ENCODE measurements around the gene FBXW10.
A peak's percentile ranks its signal among the peaks of the same experiment; 100 is the strongest.
"Not testable (repeated sequence)": the region's sequence is repeated elsewhere in the genome, so short reads cannot be mapped to it uniquely, and the experiment has no call there.

Gene FBXW10

DNA sequence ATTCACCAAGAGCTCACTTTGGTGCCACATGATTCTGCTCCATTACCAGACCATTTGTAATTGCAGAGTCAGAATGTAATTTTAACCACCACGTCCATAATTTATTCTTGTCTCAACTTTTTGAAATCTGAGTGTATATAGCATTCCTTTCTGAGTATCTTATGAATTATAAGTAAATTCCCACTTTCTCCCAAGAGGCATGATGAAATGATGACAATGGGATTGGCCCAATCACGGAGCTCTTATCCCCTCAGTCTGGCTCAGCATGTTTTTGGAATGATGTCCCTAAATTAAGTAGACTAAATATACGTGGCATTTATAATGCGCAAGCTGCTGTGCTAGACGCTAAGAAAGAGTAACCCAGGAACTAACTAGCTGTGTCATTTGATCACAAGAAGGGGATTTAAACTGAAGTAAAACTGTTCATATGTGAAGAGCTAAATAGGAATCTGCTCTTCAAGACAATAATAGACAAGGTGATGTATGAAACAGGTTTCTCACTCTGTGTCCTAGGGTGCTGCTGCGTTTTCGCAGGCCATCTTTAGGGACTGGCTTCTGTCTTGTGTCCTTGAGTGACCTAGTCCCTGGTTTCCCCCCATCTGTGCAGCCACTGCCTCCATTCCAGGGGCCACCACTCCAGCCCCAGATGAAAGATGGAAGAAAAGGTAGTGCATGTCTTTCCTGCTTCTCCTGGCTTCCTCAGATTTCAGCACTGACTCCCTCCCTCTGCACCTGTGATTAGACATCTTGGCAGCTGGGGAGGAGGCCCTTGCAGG lies 4.0 kb upstream of the FBXW10 start:
- DNase-seq (ENCODE audit: extremely low spot score); CTCF ChIA-PET; POLR2A ChIA-PET: not testable (repeated sequence)

- POLR2A ChIA-PET, CTCF ChIA-PET: not testable (repeated sequence)
Measured at GRCh38 chr17:18741228-18741627, 2.6 kb upstream of the FBXW10 start.

GRCh38 chr17:18744726-18745125 lies 872 bp downstream of the FBXW10 start:
- DNase-seq (ENCODE audit: extremely low spot score); POLR2A ChIA-PET; CTCF ChIA-PET: not testable (repeated sequence)

More at GRCh38 chr17:18741228-18741627, 2.6 kb upstream of the FBXW10 start:
- DNase-seq (ENCODE audit: extremely low spot score), result not testable (repeated sequence)

DNA sequence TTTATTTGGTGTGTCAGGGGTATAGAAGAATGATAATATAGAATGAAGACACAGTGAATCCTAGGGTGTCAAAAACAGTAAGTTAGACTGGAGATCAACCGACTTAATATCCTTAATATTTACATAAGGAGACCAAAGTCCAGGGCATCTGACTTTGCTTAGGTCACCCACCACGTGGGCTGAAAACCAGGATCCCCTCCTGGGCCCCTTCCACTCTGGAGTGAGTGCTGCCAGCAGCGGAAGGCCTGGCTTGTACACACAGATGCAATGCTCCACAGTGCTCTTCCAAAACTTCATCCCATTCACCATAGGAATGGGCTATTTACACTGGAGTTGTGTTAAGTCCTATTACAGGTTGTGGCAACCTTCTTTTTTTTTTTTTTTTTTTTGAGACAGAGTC lies 2.7 kb downstream of the FBXW10 start:
- DNase-seq (ENCODE audit: extremely low spot score); POLR2A ChIA-PET: not testable (repeated sequence)
- CTCF ChIA-PET, result interaction anchor here (1.6 kb wide), 1 partner anchor 215 kb away, joined by 4 read pairs; no protein-coding TSS in a partner anchor

GRCh38 chr17:18747501-18747900 lies 3.6 kb downstream of the FBXW10 start:
- DNase-seq (ENCODE audit: extremely low spot score); POLR2A ChIA-PET; CTCF ChIA-PET: not testable (repeated sequence)

DNA sequence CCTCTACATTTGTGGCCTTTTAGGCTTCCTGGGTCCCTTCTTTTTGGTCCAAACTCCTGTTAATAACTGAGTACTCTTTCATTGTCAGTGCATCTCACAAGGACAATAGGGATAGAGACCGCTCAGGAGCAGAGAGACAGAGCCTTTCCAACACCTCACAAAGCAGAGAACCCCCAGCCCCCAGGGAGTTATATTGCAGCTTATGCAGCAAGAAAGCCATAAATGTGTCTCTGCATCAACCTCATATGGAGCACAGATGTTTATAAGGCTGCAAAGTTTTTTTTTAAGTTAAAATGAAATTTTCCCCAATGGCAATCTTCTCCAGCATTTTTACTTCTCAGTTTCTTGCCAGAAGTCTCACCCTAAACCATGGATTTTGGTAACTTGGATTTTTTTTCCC lies 6.4 kb downstream of the FBXW10 start:
- POLR2A ChIA-PET; CTCF ChIA-PET; DNase-seq (ENCODE audit: extremely low spot score): not testable (repeated sequence)

DNA sequence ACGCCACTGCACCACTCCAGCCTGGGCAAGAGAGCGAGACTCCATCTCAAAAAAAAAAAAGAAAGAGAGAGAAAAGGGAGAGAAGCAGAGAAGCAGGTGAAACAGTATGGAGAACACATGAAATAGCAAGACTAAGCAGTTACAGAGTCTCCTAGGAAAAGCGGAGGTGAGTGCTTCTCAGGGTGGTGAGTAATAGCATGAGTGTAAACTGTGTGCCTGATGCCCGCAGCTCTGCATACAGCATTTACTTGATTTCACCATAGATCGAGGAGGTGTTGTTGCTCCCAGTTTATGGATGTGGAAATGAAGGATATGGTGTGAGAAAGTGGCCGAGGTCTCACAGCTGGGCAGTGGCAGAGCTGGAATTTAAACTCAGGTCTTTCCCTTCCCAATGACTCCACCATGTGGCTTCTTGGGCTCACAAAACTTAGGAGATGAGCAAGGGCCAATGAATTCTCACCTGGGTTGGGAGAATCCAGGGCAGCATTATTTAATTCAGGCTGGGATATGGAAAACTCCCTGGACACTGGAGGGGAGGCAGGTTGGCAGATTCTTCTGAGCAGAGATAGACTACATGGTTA lies 10.1 kb downstream of the FBXW10 start:
- DNase-seq (ENCODE audit: extremely low spot score); CTCF ChIA-PET; POLR2A ChIA-PET: not testable (repeated sequence)

DNA sequence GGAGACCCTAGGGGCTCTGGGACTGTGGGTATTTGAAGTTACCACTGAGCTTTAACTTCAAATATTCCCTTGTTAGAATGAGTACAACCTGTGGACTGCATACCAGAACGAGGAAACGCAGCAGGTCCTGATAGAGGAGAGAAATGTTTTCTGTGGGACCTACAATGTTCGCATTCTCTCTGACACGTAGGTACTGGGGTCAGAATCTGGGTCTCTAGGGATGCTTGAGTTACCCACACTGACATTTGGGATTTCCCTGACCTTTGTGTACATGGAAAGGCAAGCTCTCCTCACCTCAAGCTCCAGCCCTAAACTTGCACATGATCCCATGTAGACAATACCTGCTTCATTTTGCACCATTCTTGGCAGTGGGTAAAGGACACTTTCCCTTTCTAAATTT lies 12.1 kb downstream of the FBXW10 start:
- CTCF ChIA-PET; POLR2A ChIA-PET; DNase-seq (ENCODE audit: extremely low spot score): not testable (repeated sequence)

- POLR2A ChIA-PET, CTCF ChIA-PET: not testable (repeated sequence)
Measured at GRCh38 chr17:18757368-18758044, 13.7 kb downstream of the FBXW10 start.

DNA sequence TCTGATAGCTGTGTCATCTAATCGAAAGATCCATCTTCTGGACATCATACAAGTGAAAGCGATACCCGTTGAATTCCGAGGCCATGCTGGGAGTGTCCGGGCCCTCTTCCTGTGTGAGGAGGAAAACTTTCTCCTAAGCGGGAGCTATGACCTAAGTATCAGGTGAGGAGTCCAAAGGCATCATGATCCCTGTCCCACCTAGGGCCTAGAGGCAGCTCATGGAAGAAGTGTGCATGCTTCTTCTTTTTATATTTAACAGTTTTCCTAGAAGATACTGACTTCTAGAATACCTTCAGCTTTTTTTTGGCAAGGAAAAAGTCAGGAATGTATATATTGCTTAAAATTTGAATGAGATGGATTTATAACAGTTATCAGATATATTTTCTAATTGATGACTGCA lies 14.5 kb downstream of the FBXW10 start:
- CTCF ChIA-PET; POLR2A ChIA-PET; DNase-seq (ENCODE audit: extremely low spot score): not testable (repeated sequence)

More at GRCh38 chr17:18757368-18758044, 13.7 kb downstream of the FBXW10 start:
- not testable (repeated sequence) for DNase-seq (ENCODE audit: extremely low spot score)

DNA sequence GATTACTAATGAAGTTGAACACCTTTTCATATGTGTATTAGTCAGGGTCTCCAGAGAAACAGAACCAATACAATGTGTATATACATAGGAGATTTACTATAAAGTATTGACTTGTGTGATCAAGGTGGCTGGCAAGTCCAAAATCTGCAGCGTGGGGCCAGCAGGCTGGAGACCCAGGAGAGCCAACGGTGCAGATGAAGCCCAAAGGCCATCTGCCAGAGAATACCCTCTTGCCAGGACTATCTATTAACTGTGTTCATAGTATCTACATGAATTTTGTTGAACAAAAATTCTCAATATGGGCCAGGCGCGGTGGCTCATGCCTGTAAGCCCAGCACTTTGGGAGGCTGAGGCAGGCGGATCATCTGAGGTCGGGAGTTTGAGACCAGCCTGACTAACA lies 16.4 kb downstream of the FBXW10 start:
- POLR2A ChIA-PET, CTCF ChIA-PET: not testable (repeated sequence)

GRCh38 chr17:18770572-18770971 lies 26.7 kb downstream of the FBXW10 start:
- POLR2A ChIA-PET; DNase-seq (ENCODE audit: extremely low spot score); CTCF ChIA-PET: not testable (repeated sequence)

More for the DNA sequence above, 16.4 kb downstream of the FBXW10 start:
- not testable (repeated sequence) for DNase-seq (ENCODE audit: extremely low spot score)

GRCh38 chr17:18771066-18771465 lies 27.2 kb downstream of the FBXW10 start:
- POLR2A ChIA-PET; CTCF ChIA-PET; DNase-seq (ENCODE audit: extremely low spot score): not testable (repeated sequence)

DNA sequence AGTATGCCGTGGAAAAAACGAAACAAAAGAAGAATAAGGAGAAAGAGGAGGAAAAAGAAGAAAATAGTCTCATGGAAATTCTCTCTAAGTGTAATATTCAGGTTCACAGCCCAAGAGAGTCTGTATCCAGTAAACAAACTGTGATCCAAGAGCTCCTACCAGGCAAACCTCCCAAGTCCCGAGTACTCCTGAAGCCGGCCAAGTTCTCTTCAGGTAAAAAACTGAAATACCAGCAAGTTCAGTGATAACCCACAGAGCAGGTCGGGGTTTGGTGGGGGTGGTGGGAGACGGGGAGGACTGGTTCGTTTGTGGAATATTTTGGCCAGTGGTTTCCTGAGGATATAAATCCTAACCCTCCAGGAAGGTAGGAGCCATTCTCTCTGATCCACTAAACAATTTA lies 28.6 kb downstream of the FBXW10 start:
- DNase-seq (ENCODE audit: extremely low spot score), result no peak
- TF ChIP-seq, protein P1, sequence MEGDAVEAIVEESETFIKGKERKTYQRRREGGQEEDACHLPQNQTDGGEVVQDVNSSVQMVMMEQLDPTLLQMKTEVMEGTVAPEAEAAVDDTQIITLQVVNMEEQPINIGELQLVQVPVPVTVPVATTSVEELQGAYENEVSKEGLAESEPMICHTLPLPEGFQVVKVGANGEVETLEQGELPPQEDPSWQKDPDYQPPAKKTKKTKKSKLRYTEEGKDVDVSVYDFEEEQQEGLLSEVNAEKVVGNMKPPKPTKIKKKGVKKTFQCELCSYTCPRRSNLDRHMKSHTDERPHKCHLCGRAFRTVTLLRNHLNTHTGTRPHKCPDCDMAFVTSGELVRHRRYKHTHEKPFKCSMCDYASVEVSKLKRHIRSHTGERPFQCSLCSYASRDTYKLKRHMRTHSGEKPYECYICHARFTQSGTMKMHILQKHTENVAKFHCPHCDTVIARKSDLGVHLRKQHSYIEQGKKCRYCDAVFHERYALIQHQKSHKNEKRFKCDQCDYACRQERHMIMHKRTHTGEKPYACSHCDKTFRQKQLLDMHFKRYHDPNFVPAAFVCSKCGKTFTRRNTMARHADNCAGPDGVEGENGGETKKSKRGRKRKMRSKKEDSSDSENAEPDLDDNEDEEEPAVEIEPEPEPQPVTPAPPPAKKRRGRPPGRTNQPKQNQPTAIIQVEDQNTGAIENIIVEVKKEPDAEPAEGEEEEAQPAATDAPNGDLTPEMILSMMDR (IDR thresholded peaks at IDR 0.05; ENCODE audit: control extremely low read depth, extremely low read depth, low read depth, missing control alignments), result no peak
- CTCF ChIA-PET, result no interaction called here
- POLR2A ChIA-PET, result no interaction called here

DNA sequence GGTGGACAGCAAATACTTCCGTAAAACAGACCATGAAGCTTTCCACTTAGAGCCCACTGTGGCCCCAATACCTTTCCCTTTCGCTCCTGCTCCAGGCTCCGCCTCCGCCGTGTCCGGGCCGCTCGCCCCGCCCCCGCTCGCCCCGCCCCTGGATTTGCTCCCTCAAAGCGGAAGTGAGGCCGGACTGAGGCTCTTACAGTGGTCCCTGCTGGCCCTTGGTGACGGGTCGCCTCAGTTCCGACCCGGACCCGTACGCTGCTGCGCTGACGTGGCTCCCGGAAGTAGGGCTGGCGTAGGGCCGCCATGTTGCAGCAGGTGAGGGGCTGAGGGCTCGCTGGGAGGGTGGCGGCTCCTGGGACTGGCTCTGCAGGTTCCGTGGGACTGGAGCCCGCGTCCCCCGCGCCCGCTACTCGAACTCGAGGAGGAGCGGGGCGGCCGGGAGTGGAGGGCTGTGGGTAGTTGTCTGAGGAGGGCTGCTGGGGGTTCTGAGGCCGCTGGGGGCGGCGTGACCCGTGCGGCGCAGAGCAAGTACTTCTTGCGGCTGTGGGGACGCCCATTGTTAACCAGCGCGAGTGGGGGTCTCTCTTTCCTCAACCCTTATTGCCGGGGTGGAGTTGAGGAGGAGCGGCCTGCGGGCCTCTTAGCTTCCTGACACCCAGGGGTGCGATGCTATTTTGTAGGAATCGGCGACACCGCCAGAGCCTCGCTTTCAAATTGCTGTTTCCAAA lies 37.3 kb downstream of the FBXW10 start, which contains the start of gene TVP23B:
Gene TVP23B (plus strand): TSS at position 193 of the 728 bp plus-strand sequence. CDS start 111 bp downstream, at position 304.
- peak; percentile 85 for DNase-seq (ENCODE audit: extremely low spot score)
- POLR2A ChIA-PET, CTCF ChIA-PET: not testable (repeated sequence)

DNA sequence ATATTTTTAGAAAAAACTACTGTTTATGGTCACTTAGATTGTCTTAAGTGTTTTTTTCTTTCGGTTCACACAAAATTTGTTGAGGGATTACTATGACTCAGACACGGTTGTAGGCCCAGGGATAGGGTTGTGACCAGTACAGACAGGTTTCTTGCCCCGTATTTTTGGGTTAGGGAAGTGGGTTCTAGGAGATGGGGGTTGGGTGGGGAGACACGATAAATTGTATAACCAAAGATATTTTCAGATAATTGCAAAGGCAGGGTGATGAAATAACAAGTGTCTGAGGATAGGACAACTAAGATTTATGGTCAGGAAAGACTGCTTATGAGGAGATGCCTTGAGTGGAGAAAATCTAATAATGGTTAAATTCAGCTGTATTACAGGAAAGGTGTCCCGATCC lies 38.0 kb downstream of the FBXW10 start:
- POLR2A ChIA-PET; DNase-seq (ENCODE audit: extremely low spot score); CTCF ChIA-PET: not testable (repeated sequence)

- CTCF ChIA-PET; POLR2A ChIA-PET; DNase-seq (ENCODE audit: extremely low spot score): not testable (repeated sequence)
Measured at GRCh38 chr17:18785933-18786332, 42.1 kb downstream of the FBXW10 start.
